AG04449 (cell line): ENCODE results near the gene CYP26C1.

Experiments
- CTCF ChIA-PET: fragments of 350-600 bp; formaldehyde crosslinking; extraction: SDS; loops from one replicate; lab custom pipeline; 2021; ENCODE audit warnings: antibody characterized with exemption; lab: Yijun Ruan, JAX
- POLR2A ChIA-PET: fragments of 400-600, 350-600 bp; formaldehyde crosslinking; extraction: SDS; loops from one replicate; lab custom pipeline; 2020; ENCODE audit warnings: antibody characterized with exemption, inconsistent platforms; lab: Yijun Ruan, JAX
- DNase-seq: peaks from one replicate; pipeline ENCODE4 v3.0.0-alpha.2; 2010; ENCODE audit warnings: low read depth, low spot score
- H3K4me3 ChIP-seq: 2 replicates; pipeline ENCODE4 v1.5.1; 2011; ENCODE audit warnings: low read depth, mild to moderate bottlenecking, control low read depth, low read length
- CTCF ChIP-seq: IDR thresholded peaks from one replicate; pipeline ENCODE4 v1.5.1; 2011; ENCODE audit warnings: mild to moderate bottlenecking, moderate library complexity, low read length, control low read depth, inconsistent platforms; ENCODE audit not compliant: insufficient read depth; ENCODE audit errors: missing control alignments

Gene CYP26C1, protein sequence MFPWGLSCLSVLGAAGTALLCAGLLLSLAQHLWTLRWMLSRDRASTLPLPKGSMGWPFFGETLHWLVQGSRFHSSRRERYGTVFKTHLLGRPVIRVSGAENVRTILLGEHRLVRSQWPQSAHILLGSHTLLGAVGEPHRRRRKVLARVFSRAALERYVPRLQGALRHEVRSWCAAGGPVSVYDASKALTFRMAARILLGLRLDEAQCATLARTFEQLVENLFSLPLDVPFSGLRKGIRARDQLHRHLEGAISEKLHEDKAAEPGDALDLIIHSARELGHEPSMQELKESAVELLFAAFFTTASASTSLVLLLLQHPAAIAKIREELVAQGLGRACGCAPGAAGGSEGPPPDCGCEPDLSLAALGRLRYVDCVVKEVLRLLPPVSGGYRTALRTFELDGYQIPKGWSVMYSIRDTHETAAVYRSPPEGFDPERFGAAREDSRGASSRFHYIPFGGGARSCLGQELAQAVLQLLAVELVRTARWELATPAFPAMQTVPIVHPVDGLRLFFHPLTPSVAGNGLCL

DNA sequence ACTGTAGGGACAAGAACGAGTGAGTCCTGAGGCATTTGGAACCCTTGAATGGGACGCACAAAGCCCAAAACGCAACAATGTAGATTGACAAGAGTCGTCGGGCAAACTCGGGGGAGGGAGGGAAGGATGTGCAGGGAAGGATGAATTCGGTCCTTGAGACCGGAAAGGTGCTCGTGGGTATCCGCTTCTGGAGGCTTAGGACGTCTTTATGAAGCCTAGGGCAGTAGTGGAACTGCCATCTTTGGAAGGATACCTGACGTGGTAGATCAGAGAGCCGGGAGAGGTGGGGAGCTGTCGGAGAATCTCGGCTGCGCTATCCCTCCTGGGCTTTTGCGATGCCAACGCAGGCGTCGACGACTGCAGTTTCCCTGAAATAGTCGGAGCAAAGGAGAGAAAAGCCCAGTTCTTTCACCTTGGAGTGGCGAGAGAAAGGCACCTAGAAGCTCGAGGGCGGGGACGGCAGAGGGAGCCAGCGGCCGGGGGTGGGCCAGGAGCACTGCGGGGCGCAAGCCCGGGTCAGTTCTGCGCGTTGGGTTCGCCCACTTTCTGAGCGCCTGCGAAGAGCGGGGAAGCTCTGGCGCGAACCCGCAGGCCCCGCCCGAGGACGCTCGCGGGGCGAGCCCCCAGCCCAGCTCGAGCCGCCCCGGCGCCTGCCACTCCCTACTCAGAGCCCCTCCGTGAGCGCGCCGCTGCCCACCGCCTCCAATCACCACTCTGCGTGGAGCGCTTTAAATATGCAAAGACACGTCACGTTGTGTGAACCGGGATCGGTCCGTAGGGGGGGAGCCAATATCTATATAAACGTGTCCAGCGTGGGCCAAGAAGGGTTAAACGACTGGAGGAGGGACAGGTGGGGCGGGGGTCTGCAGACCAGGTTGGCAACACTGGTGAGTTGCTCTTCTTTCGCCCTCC is at the start of gene CYP26C1:
Gene CYP26C1 (plus strand): TSS at position 824 of the 912 bp plus-strand sequence. CDS start 466 bp downstream, outside the sequence.
- DNase-seq = no peak
- TF ChIP-seq CTCF = no peak
- ChIA-PET CTCF (interaction anchor here (0.9 to 3.3 kb wide), 5 partner anchors 16 to 155 kb away, joined by 3 to 10 read pairs (median 4); no protein-coding TSS in a partner anchor), POLR2A (no interaction called here)
- H3K4me3 ChIP-seq = no peak within 1 kb of the TSS

- TF ChIP-seq CTCF = no peak
- CTCF ChIA-PET = interaction anchor here (0.6 to 22.8 kb wide), 3 partner anchors 9 to 361 kb away, joined by 3 to 336 read pairs (median 7); no protein-coding TSS in a partner anchor
- no peak for DNase-seq
- POLR2A ChIA-PET = no interaction called here
- H3K4me3 ChIP-seq = no peak overlapping the region
Observed at GRCh38 chr10:93015722-93016121, 44.9 kb upstream of the CYP26C1 start.

DNA sequence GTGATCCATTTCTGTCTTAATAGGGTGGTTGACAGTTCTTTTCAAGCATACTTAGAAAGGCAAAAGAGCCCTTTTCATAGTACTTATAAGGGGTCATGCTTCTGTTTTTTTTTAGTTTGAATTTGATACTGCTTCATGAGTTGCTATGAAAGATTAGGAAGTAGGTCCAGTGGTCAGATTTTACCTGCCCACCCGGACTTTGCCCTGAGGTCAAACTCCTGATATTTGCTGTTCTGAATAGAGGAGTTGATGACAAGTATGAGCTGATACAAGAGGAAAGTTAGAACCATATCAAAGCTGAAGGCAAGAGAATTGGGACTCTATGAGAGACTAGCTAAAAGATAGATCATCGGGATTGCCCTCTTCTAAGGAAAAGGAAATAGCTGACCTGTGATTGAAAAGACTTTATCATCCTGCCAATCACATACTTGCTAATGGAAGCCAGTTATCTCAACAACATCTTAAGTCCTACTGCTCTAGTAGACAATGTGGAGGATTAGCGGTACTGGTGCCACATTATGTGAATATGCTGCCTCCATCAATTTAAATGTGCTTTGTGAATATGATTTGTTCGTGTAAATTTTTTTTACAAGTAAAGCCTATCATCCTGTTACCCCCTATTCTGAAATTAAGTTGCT is 37.5 kb upstream of the CYP26C1 start:
- POLR2A ChIA-PET = no interaction called here
- DNase-seq = no peak
- CTCF ChIA-PET = interaction anchor here (0.9 to 3.1 kb wide), 5 partner anchors 11 to 58 kb away, joined by 3 to 7 read pairs (median 5); no protein-coding TSS in a partner anchor
- TF ChIP-seq CTCF = no peak
- no peak overlapping the region for H3K4me3 ChIP-seq

DNA sequence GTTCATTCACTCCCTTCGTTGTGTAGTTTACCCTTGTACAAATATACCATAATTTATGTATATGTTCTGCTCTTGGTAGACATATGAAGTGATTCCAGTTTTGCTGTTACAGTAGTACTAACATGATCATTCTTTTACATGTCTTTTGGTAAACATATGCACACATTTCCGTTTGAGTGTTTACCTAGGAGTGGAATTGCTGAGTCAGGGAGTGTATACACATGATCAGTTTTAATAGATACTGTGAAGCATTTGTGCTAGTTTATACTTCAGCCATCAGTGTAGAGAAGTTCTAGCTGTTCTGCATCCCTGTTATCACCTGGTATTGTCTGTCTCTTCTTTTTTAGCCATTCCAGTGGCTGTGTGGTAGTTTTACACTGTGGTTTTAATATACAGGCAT is 34.5 kb upstream of the CYP26C1 start:
- H3K4me3 ChIP-seq = no peak overlapping the region
- no peak for TF ChIP-seq CTCF
- ChIA-PET POLR2A (no interaction called here), CTCF (interaction anchor here (1.1 to 2.0 kb wide), 3 partner anchors 16 to 65 kb away, joined by 3 to 13 read pairs (median 3); no protein-coding TSS in a partner anchor)
- DNase-seq = no peak

- POLR2A ChIA-PET = no interaction called here
- CTCF ChIA-PET = interaction anchor here (0.5 to 0.9 kb wide), 2 partner anchors 17 to 62 kb away, joined by 3 to 4 read pairs; no protein-coding TSS in a partner anchor
Observed at GRCh38 chr10:93027508-93027907, 33.1 kb upstream of the CYP26C1 start.

More at GRCh38 chr10:93027508-93027907, 33.1 kb upstream of the CYP26C1 start:
- H3K4me3 ChIP-seq = no peak overlapping the region
- DNase-seq = no peak
- no peak for TF ChIP-seq CTCF
